GM23338 (cell line): Measurements from ENCODE around the gene TENM4. TPM values are rescaled to one million over a fixed set of nuclear protein-coding genes. Genes with fewer than 3 reads are reported as not detected.

ENCODE experiments used
- ATAC-seq: fragments of 200-7000 bp; cut with Tn5 transposase; 3 replicates; pipeline ENCODE4 v1.9.1; 2020
- DNase-seq: peaks from one replicate; pipeline ENCODE4 v3.0.0-alpha.2; 2015; ENCODE audit warnings: low spot score
- H2AFZ ChIP-seq: fragments of 200-600 bp; sonication (generic); 2 replicates; pipeline ENCODE4 v1.8.0; 2016; ENCODE audit warnings: antibody characterized with exemption, mild to moderate bottlenecking, moderate library complexity
- H3F3A ChIP-seq: fragments of 200-600 bp; sonication (generic); replicated peaks from 2 replicates; pipeline ENCODE4 v1.8.0; 2017; ENCODE audit warnings: antibody characterized with exemption, mixed run types, low read depth
- H3K27ac ChIP-seq: fragments of 200-600 bp; sonication (generic); 2 replicates; pipeline ENCODE4 v1.6.1; 2016; ENCODE audit warnings: low read depth
- H3K27me3 ChIP-seq: fragments of 200-600 bp; sonication (generic); 2 replicates; pipeline ENCODE4 v1.8.0; 2016; ENCODE audit warnings: mild to moderate bottlenecking, mixed run types, moderate library complexity; ENCODE audit not compliant: insufficient read depth
- H3K36me3 ChIP-seq: fragments of 200-600 bp; sonication (generic); 2 replicates; pipeline ENCODE4 v1.8.0; 2016; ENCODE audit warnings: mild to moderate bottlenecking; ENCODE audit not compliant: insufficient read depth
- H3K4me1 ChIP-seq: fragments of 200-600 bp; sonication (generic); 2 replicates; pipeline ENCODE4 v1.8.0; 2016; ENCODE audit warnings: mild to moderate bottlenecking, moderate library complexity; ENCODE audit not compliant: insufficient read depth
- H3K4me2 ChIP-seq: fragments of 200-600 bp; sonication (generic); 2 replicates; pipeline ENCODE4 v1.7.1; 2017; ENCODE audit warnings: mixed run types
- H3K4me3 ChIP-seq: fragments of 200-600 bp; sonication (generic); 2 replicates; pipeline ENCODE4 v1.6.1; 2016; ENCODE audit warnings: mixed run types
- H3K79me2 ChIP-seq: fragments of 200-600 bp; sonication (generic); replicated peaks from 2 replicates; pipeline ENCODE4 v1.8.0; 2017; ENCODE audit warnings: mild to moderate bottlenecking; ENCODE audit not compliant: insufficient read depth
- H3K9me2 ChIP-seq: fragments of 200-600 bp; sonication (generic); 2 replicates; pipeline ENCODE4 v1.8.0; 2017; ENCODE audit not compliant: insufficient read depth
- H4K20me1 ChIP-seq: fragments of 200-600 bp; sonication (generic); replicated peaks from 2 replicates; pipeline ENCODE4 v1.8.0; 2017; ENCODE audit warnings: mild to moderate bottlenecking; ENCODE audit not compliant: insufficient read depth
- H3K27ac Mint-ChIP-seq: 2 replicates; pipeline ENCODE4 v1.8.0; 2020; ENCODE audit warnings: inconsistent platforms, mild to moderate bottlenecking, moderate library complexity, mixed read lengths
- H3K27me3 Mint-ChIP-seq: 3 replicates; pipeline ENCODE4 v1.8.0; 2022; ENCODE audit warnings: low read depth, mild to moderate bottlenecking, moderate library complexity, mixed read lengths, inconsistent platforms; ENCODE audit not compliant: insufficient read depth, poor library complexity
- H3K36me3 Mint-ChIP-seq: 3 replicates; pipeline ENCODE4 v1.8.0; 2021; ENCODE audit warnings: low read depth, mild to moderate bottlenecking, inconsistent platforms, moderate library complexity, mixed read lengths
- H3K4me1 Mint-ChIP-seq: 3 replicates; pipeline ENCODE4 v1.8.0; 2020; ENCODE audit warnings: mild to moderate bottlenecking, inconsistent platforms, mixed read lengths
- H3K4me3 Mint-ChIP-seq: 3 replicates; pipeline ENCODE4 v1.8.0; 2021; ENCODE audit warnings: moderate library complexity, mild to moderate bottlenecking, inconsistent platforms, mixed read lengths
- H3K9me3 Mint-ChIP-seq: 3 replicates; pipeline ENCODE4 v1.8.0; 2020; ENCODE audit warnings: moderate library complexity, mild to moderate bottlenecking, inconsistent platforms, mixed read lengths
- EZH2 ChIP-seq: fragments of 200-600 bp; sonication (generic); IDR thresholded peaks from one replicate; pipeline ENCODE4 v1.8.0; 2017; ENCODE audit warnings: antibody characterized with exemption, mild to moderate bottlenecking, low read depth; ENCODE audit not compliant: unreplicated experiment
- JUNB ChIP-seq: IDR thresholded peaks from one replicate; pipeline ENCODE4 v1.6.1; 2016; ENCODE audit warnings: antibody characterized with exemption; ENCODE audit not compliant: unreplicated experiment
- REST ChIP-seq: IDR thresholded peaks from one replicate; pipeline ENCODE4 v1.6.1; 2018; ENCODE audit warnings: antibody characterized with exemption; ENCODE audit not compliant: unreplicated experiment
- ZNF114 ChIP-seq: fragments of 250-450 bp; sonication (Bioruptor Pico); IDR thresholded peaks from 2 replicates; pipeline ENCODE4 v1.5.0; 2020; ENCODE audit warnings: mild to moderate bottlenecking, moderate library complexity
- ZNF331 ChIP-seq: fragments of 250-450 bp; sonication (Bioruptor Pico); IDR thresholded peaks from 2 replicates; pipeline ENCODE4 v1.5.0; 2020; ENCODE audit warnings: low read depth, mild to moderate bottlenecking, moderate library complexity
- ZNF462 ChIP-seq: fragments of 250-450 bp; sonication (Bioruptor Pico); IDR thresholded peaks from 2 replicates; pipeline ENCODE4 v1.5.0; 2020; ENCODE audit warnings: mild to moderate bottlenecking, moderate library complexity
- polyA plus RNA-seq: library from polyadenylated mRNA; unstranded; fragments of >200 nt; fragmentation: Nextera tagmentation; extraction: Ambion mirVana; gene quantifications from 2 replicates; pipeline ENCODE4 v1.2.1, GENCODE V29; 2016
- total RNA-seq: library from RNA; depleted of rRNA; stranded (reverse); fragments of >200 nt; shearing (Covaris generic); gene quantifications from 2 replicates; pipeline ENCODE4 v1.2.3, GENCODE V29; 2014
- TF ChIP-seq, protein P1 (sequence below): IDR thresholded peaks from 2 replicates; pipeline ENCODE4 v1.6.1; 2016; ENCODE audit warnings: antibody characterized with exemption

The TENM4 gene
- total and polyA plus RNA-seq, 2 experiments from 2014 or later = 7.3 TPM

GRCh38 chr11:78812513-78813293, 628.1 kb downstream of the TENM4 start (continued):
- no peak for TF ChIP-seq ZNF462 (CRISPR knock-in tag)

DNA sequence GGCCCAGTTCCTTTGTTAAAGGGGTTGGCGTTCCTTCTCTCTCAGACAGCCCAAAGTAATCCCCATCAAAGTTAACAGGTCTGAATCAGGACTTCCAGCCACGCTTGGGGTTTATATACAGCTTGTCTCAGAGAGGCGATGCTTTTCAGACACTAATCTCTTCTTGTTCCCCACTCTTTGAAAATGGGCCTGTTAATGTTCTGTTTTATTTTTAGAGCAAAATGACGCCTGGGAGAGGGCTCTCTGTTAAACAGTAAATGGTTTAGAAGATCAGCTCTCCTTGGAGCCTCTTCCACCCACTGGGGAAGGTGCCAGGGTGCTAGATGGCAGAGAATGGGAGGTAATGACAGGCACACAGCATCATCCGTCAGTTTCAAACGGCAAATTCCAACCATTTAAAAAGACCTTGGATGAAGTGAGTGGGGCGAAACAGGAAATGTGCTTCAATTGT, 630.2 kb downstream of the TENM4 start:
- Mint-ChIP-seq H3K9me3 (no peaks in the 10 kb centered on the region), H3K4me3 (no peak overlapping the region), H3K27me3 (peaks cover 13% of the 10 kb centered on the region), H3K36me3 (no peaks in the 10 kb centered on the region), H3K27ac (no peak overlapping the region), H3K4me1 (peaks cover 32% of the 10 kb centered on the region)
- DNase-seq = no peak
- Histone ChIP-seq H4K20me1 (no peaks in the 10 kb centered on the region), H3K4me2 (no peak overlapping the region), H3F3A (no peaks in the 10 kb centered on the region), H3K36me3 (no peaks in the 10 kb centered on the region), H3K4me1 (peaks cover 5% of the 10 kb centered on the region), H3K4me3 (no peak overlapping the region), H3K9me2 (no peaks in the 10 kb centered on the region), H3K27me3 (no peaks in the 10 kb centered on the region), H3K27ac (no peak overlapping the region), H3K79me2 (no peaks in the 10 kb centered on the region), H2AFZ (no peak overlapping the region)
- TF ChIP-seq ZNF114 (CRISPR knock-in tag) (no peak), EZH2 (no peak), JUNB (no peak), ZNF331 (CRISPR knock-in tag) (no peak), REST (no peak)
- TF ChIP-seq, protein P1, sequence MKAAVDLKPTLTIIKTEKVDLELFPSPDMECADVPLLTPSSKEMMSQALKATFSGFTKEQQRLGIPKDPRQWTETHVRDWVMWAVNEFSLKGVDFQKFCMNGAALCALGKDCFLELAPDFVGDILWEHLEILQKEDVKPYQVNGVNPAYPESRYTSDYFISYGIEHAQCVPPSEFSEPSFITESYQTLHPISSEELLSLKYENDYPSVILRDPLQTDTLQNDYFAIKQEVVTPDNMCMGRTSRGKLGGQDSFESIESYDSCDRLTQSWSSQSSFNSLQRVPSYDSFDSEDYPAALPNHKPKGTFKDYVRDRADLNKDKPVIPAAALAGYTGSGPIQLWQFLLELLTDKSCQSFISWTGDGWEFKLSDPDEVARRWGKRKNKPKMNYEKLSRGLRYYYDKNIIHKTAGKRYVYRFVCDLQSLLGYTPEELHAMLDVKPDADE = no peak
- no peak for ATAC-seq
